Left lung (tissue), 10 donors: ENCODE data around the gene RRP9. TPM values are rescaled to one million over a fixed set of nuclear protein-coding genes. Genes with fewer than 3 reads are reported as not detected.
"Not testable (repeated sequence)": the region's sequence is repeated elsewhere in the genome, so short reads cannot be mapped to it uniquely, and the experiment has no call there.

ENCODE experiments used
- ATAC-seq: fragments of 200-7000 bp; cut with Tn5 transposase; one replicate; pipeline ENCODE4 v1.9.1; 2020; ENCODE audit warnings: moderate library complexity
- DNase-seq, 4 donors: peaks; one replicate each; pipeline ENCODE4 v3.0.0-alpha.2; 2013 to 2020
- H3K27ac ChIP-seq, 2 donors: fragments of 200-600 bp; sonication (generic) in 1 of 2; one replicate each; pipeline versions ENCODE4 v1.5.0 to v1.8.0; 2020 to 2021
- H3K27me3 ChIP-seq, 2 donors: fragments of 200-600 bp; sonication (generic) in 1 of 2; one replicate each; pipeline versions ENCODE4 v1.5.0 to v1.8.0; 2020 to 2021
- H3K36me3 ChIP-seq, 2 donors: fragments of 200-600 bp; sonication (generic) in 1 of 2; one replicate each; pipeline versions ENCODE4 v1.5.0 to v1.8.0; 2020 to 2021
- H3K4me1 ChIP-seq, 2 donors: fragments of 200-600 bp; one replicate each; pipeline ENCODE4 v1.8.0; 2021
- H3K4me3 ChIP-seq, 2 donors: fragments of 200-600 bp; sonication (generic) in 1 of 2; one replicate each; pipeline versions ENCODE4 v1.5.0 to v1.8.0; 2020 to 2021; ENCODE audit warnings: mild to moderate bottlenecking in 1 of 2
- H3K9me3 ChIP-seq, 2 donors: fragments of 200-600 bp; sonication (generic) in 1 of 2; one replicate each; pipeline versions ENCODE4 v1.5.0 to v1.8.0; 2020 to 2021
- intact Hi-C, 2 donors: fragments of 100-400 bp; cut with DNase I; formaldehyde crosslinking; loops; one replicate each; pipeline versions ENCODE4 v1.11.2 to v1.14.2; 2022
- polyA plus RNA-seq, 6 donors: library from polyadenylated mRNA; unstranded; fragments of 120-200 nt; gene quantifications; one replicate each; pipeline ENCODE4 v1.2.1, GENCODE V29; 2013; ENCODE audit not compliant: insufficient read length in 6 of 6
- total RNA-seq, 2 donors: library from RNA; stranded (reverse); fragmentation: NEBNext Ultra II Directional; extraction: Animal tissue kit (Norgen Biotek cat#: 25700); gene quantifications; one replicate each; pipeline ENCODE4 v1.2.1, GENCODE V29; 2021
- TF ChIP-seq, protein P1 (sequence below), 2 donors: fragments of 200-600 bp; sonication (generic) in 1 of 2; IDR thresholded peaks; one replicate each; pipeline versions ENCODE4 v1.5.0 to v1.8.0; 2021; ENCODE audit warnings: antibody characterized with exemption in 2 of 2
- donor health status: DM: no; HTN: yes; CAD: no.
- donor health status: DM: no; HTN: no; CAD: no.

Gene RRP9
- total and polyA plus RNA-seq, 8 donors: 14.5 to 25.7 (median 19.1) TPM

DNA sequence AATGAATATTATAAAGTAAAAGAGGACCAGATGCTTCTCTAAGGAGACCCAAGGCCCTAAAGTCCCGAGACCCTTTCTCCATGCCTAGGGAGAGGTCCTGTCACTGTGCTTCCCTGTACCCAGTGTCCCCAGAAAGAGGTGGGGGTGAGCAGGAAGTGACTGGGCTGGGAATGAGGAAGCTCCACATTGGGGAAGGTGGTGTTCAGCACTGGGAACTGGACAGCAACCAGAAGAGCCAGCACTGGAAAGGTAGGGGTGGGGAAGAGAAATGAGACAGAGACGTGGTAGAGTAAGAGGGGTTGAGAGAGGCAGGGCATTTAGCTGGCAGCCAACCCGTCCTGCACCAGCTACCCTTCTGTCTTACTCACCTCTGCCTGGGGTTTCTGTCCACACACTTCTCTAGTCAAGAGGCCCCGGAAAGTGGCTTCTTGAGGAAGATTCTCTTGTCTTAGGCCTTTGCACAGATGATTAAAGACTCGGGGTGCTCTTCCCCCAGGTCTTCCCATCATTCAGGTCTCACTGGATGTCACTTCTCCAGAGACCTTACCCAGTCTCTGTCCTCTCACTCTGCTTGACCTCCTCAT is 12.2 kb downstream of the RRP9 start:
- TF ChIP-seq, protein P1, sequence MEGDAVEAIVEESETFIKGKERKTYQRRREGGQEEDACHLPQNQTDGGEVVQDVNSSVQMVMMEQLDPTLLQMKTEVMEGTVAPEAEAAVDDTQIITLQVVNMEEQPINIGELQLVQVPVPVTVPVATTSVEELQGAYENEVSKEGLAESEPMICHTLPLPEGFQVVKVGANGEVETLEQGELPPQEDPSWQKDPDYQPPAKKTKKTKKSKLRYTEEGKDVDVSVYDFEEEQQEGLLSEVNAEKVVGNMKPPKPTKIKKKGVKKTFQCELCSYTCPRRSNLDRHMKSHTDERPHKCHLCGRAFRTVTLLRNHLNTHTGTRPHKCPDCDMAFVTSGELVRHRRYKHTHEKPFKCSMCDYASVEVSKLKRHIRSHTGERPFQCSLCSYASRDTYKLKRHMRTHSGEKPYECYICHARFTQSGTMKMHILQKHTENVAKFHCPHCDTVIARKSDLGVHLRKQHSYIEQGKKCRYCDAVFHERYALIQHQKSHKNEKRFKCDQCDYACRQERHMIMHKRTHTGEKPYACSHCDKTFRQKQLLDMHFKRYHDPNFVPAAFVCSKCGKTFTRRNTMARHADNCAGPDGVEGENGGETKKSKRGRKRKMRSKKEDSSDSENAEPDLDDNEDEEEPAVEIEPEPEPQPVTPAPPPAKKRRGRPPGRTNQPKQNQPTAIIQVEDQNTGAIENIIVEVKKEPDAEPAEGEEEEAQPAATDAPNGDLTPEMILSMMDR (IDR thresholded peaks at IDR 0.05): no peak
- DNase-seq (no peak), ATAC-seq (peak; percentile 33)
- peaks cover 0 to 40% of the 10 kb centered on the region in 2 donors for H3K36me3 ChIP-seq
- H3K4me1 ChIP-seq: no peaks in the 10 kb centered on the region
- H3K27me3 ChIP-seq: no peaks in the 10 kb centered on the region
- H3K9me3 ChIP-seq: no peaks in the 10 kb centered on the region
- H3K27ac ChIP-seq: no peak overlapping the region
- no peak overlapping the region for H3K4me3 ChIP-seq
- intact Hi-C loops: no loop called here

DNA sequence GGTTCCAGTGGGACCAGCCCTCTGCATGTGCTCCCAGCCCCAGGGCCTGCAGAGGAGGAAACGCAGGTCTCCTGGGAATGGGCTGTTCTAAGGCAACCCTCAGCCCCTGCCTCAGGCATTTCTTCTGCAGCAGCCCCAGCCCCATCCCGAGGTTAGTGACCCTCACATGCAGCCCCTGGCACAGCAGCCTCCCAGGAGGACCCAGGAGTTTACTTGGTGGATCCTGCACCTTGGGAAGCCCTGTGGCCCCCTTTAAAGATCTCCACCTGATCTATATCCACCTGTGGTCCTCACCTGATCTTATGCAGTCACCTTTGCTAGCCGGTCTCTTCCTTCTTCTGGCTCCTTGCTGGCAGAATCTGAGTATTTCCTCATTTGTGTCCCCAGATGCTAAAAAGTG is 12.7 kb downstream of the RRP9 start:
- DNase-seq, H3K9me3 ChIP-seq, H3K27me3 ChIP-seq, H3K4me3 ChIP-seq, H3K4me1 ChIP-seq, ATAC-seq, H3K27ac ChIP-seq, intact Hi-C loops: not testable (repeated sequence)
- peaks cover 0 to 34% of the 10 kb centered on the region in 2 donors for H3K36me3 ChIP-seq

DNA sequence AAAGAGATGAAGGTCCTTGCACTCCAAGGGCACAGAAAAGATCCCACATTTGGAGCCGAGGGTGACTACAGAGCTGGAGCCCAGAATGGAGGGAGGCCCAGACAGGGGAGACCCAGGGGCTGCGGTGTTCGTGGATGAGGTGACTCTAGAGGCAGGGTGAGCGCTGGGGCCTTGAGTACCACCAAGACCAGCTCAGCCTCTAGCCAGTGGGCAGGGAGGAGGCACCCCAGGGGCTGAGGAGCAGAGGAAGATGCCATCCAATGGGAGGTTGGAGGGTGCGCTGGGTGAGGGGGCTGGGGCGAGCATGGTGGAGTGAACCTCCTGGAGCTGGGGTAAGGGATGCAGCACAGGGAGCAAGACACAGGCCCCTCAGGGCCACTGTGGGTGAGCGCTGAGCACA is 13.3 kb downstream of the RRP9 start:
- H3K36me3 ChIP-seq: peaks cover 0 to 29% of the 10 kb centered on the region in 2 donors
- no peak overlapping the region for H3K4me3 ChIP-seq
- TF ChIP-seq, protein P1 (IDR thresholded peaks at IDR 0.05): no peak
- H3K4me1 ChIP-seq: no peaks in the 10 kb centered on the region
- DNase-seq (no peak), ATAC-seq (no peak)
- no peak overlapping the region for H3K27ac ChIP-seq
- H3K9me3 ChIP-seq: no peaks in the 10 kb centered on the region
- no peaks in the 10 kb centered on the region for H3K27me3 ChIP-seq
- intact Hi-C loops: no loop called here

DNA sequence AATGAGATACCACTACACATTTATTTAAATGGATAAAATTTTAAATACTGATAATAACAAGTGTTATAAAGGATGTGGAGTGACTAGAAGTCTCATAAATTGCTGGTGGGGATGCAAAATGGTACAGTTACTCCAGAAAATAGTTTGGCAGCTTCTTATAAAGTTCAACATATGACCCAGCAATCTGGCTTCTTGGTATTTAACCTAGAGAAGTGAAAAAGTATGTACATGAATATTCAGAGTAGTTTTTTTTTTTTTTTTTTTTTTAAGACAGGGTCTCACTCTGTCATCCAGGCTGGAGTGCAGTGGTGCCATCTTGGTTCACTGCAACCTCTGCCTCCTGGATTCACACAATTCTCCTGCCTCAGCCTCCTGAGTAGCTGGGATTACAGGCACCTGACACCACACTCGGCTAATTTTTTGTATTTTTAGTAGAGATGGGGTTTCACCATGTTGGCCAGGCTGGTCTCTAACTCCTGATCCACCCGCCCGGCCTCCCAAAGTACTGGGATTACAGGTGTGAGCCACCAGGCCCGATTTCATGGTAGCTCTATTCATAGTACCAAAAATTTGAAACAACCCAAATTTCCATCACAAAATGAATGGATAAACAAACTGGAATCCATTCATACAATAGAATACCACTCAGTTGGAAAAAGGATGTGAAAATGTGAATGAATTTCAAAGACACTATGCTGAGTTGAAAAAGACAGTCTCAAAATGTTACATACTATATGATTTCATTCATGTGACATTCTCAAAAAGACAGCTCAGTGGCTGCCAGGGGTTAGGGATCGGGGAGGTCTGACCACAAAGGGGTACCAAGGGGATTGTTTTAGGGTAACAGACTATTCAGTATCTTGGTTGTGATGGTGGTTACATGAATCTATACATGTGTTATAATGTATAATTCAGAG is 14.4 kb downstream of the RRP9 start:
- Histone ChIP-seq H3K27me3 (no peaks in the 10 kb centered on the region), H3K4me1 (no peaks in the 10 kb centered on the region), H3K27ac (no peak overlapping the region), H3K36me3 (peaks cover 0 to 18% of the 10 kb centered on the region in 2 donors), H3K9me3 (no peaks in the 10 kb centered on the region), H3K4me3 (no peak overlapping the region)
- no peak for DNase-seq
- ATAC-seq: no peak
- TF ChIP-seq, protein P1 (IDR thresholded peaks at IDR 0.05): no peak
- intact Hi-C loops: no loop called here

DNA sequence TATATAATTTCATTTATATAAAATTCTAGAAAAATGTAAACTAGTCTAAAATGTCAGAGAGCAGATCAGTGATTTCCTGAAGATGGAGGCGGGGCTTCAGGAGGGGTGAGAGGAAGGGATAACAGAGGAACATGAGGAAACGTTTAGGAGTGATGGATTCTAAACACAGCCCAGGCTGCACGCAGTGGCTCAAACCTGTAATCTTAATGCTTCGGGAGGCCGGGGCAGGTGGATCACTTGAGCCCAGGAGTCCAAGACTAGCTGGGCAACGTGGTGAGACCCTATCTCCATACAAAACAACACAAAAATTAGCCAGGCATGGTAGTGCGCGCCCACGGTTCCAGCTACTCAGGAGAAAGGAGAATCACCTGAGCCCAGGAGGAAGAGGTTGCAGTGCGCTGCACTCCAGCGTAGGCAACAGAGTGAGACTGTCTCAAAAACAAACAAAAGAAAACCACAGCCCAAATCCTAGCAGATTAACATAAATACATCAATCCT is 20.6 kb downstream of the RRP9 start:
- TF ChIP-seq, protein P1 (IDR thresholded peaks at IDR 0.05): no peak

More for the DNA sequence above, 20.6 kb downstream of the RRP9 start:
- DNase-seq (no peak), ATAC-seq (no peak)
- intact Hi-C loops: no loop called here
- Histone ChIP-seq H3K4me1 (no peaks in the 10 kb centered on the region), H3K27me3 (no peaks in the 10 kb centered on the region), H3K36me3 (no peaks in the 10 kb centered on the region), H3K27ac (no peak overlapping the region), H3K4me3 (no peak overlapping the region), H3K9me3 (no peaks in the 10 kb centered on the region)
